Measurements from ENCODE around the gene ITGAD.

The ITGAD gene

DNA sequence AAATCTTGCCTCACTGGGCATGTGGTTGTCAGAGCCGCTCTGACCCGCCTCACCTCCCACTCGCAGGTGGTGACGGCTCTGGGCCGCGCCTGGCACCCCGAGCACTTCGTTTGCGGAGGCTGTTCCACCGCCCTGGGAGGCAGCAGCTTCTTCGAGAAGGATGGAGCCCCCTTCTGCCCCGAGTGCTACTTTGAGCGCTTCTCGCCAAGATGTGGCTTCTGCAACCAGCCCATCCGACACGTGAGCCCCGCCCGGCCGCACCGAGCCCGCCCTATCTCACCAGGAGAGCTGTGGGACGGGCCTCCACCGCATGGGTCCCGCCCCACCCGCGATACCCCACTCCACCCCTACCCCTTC lies 82.8 kb downstream of the ITGAD start:
- no peak for DNase-seq (ENCODE audit: low read depth)

Data from GM04503 (cell line).